Kidney capillary endothelial cell (primary cell): Measurements from ENCODE around the gene HAND2.

ENCODE experiments used
- DNase-seq: peaks from one replicate; pipeline ENCODE4 v3.0.0-alpha.2; 2018; ENCODE audit warnings: low spot score

Gene HAND2

GRCh38 chr4:173501592-173502150 lies 28.4 kb downstream of the HAND2 start:
- no peak for DNase-seq

- no peak for DNase-seq
These were observed 29.0 kb downstream of the HAND2 start for GRCh38 chr4:173500841-173501591.

- DNase-seq, result no peak
These were observed 30.1 kb downstream of the HAND2 start for GRCh38 chr4:173499658-173500535.

- DNase-seq, result no peak
These were observed 31.3 kb downstream of the HAND2 start for GRCh38 chr4:173498771-173499170.

- DNase-seq, result no peak
These were observed 32.0 kb downstream of the HAND2 start for GRCh38 chr4:173498023-173498422.

GRCh38 chr4:173494013-173494970 lies 35.7 kb downstream of the HAND2 start:
- no peak for DNase-seq

GRCh38 chr4:173493041-173493440 lies 37.0 kb downstream of the HAND2 start:
- no peak for DNase-seq

GRCh38 chr4:173492315-173492714 lies 37.7 kb downstream of the HAND2 start:
- no peak for DNase-seq

GRCh38 chr4:173490817-173491528 lies 39.1 kb downstream of the HAND2 start:
- peak; percentile 65 for DNase-seq

- DNase-seq, result no peak
These were observed 39.8 kb downstream of the HAND2 start for GRCh38 chr4:173490256-173490655.

GRCh38 chr4:173489514-173489913 lies 40.5 kb downstream of the HAND2 start:
- no peak for DNase-seq

- DNase-seq, result no peak
These were observed 41.4 kb downstream of the HAND2 start for GRCh38 chr4:173488656-173489055.

- DNase-seq, result no peak
These were observed 42.0 kb downstream of the HAND2 start for GRCh38 chr4:173488074-173488473.

- no peak for DNase-seq
These were observed 43.2 kb downstream of the HAND2 start for GRCh38 chr4:173486714-173487392.

GRCh38 chr4:173485164-173485563 lies 44.9 kb downstream of the HAND2 start:
- DNase-seq, result peak; percentile 58

GRCh38 chr4:173482330-173482931 lies 47.6 kb downstream of the HAND2 start:
- no peak for DNase-seq

- no peak for DNase-seq
These were observed 51.1 kb downstream of the HAND2 start for GRCh38 chr4:173478913-173479283.

GRCh38 chr4:173478201-173478912 lies 51.7 kb downstream of the HAND2 start:
- DNase-seq, result no peak

- no peak for DNase-seq
These were observed 53.0 kb downstream of the HAND2 start for GRCh38 chr4:173477016-173477415.
